Testis (tissue), 3 donors: ENCODE data around the gene ANKH. TPM values are rescaled to one million over a fixed set of nuclear protein-coding genes. Genes with fewer than 3 reads are reported as not detected.

Source experiments
- DNase-seq: peaks from one replicate; pipeline ENCODE4 v3.0.0-alpha.2; 2019
- H3K27ac ChIP-seq, 2 donors: fragments of 200-600 bp; sonication (generic); one replicate each; pipeline ENCODE4 v1.5.1; 2019
- H3K27me3 ChIP-seq: fragments of 200-600 bp; sonication (generic); one replicate; pipeline ENCODE4 v1.5.1; 2019
- H3K36me3 ChIP-seq: fragments of 200-600 bp; sonication (generic); one replicate; pipeline ENCODE4 v1.5.1; 2017; ENCODE audit warnings: low read depth; ENCODE audit errors: missing control alignments
- H3K4me1 ChIP-seq: fragments of 200-600 bp; sonication (generic); one replicate; pipeline ENCODE4 v1.5.1; 2019
- H3K4me3 ChIP-seq, 2 donors: fragments of 200-600 bp; sonication (generic); one replicate each; pipeline ENCODE4 v1.5.1; 2017 to 2019
- H3K9me3 ChIP-seq: fragments of 200-600 bp; sonication (generic); one replicate; pipeline ENCODE4 v1.5.1; 2017
- POLR2A ChIP-seq: fragments of 450-650 bp; IDR thresholded peaks from one replicate; pipeline ENCODE4 v1.6.1; 2017; ENCODE audit warnings: antibody characterized with exemption, mild to moderate bottlenecking, moderate library complexity
- WGBS, 2 donors: methylation state at CpG; one replicate each; pipeline ENCODE4 v1.1.5; 2018; 5-methylcytosine and 5-hydroxymethylcytosine counted together
- intact Hi-C: fragments of 100-400 bp; cut with DNase I; formaldehyde crosslinking; loops from one replicate; pipeline ENCODE4 v1.15.1; 2023; ENCODE audit warnings: low total_unique reads
- polyA plus RNA-seq: library from polyadenylated mRNA; stranded (reverse); fragments of 350-450 nt; fragmentation: Illumina TruSeq; extraction: RNeasy Lipid Tissue Mini Kit (QIAGEN cat#74804); gene quantifications from one replicate; pipeline ENCODE4 v1.2.3, GENCODE V29; 2014; ENCODE audit warnings: low read depth, low replicate concordance; ENCODE audit not compliant: insufficient read depth
- total RNA-seq, 2 donors: library from RNA; depleted of rRNA; stranded (reverse); fragments of >200 nt; gene quantifications; one replicate each; pipeline ENCODE4 v1.2.3, GENCODE V29; 2016
- TF ChIP-seq, protein P1 (sequence below), 3 experiments: fragments of 450-650 bp in 2 of 3; fragments of 200-600 bp in 1 of 3; sonication (generic) in 1 of 3; IDR thresholded peaks; one replicate each; pipeline ENCODE4 v1.5.1; 2016 to 2019; ENCODE audit warnings: antibody characterized with exemption in 3 of 3, mild to moderate bottlenecking in 2 of 3, moderate library complexity in 1 of 3

ANKH gene
- total and polyA plus RNA-seq, 3 donors from 2014 or later: 14.3 to 16.2 (median 15.8) TPM

GRCh38 chr5:14683906-14684455, 187.6 kb downstream of the ANKH start:
- H3K4me1 ChIP-seq: peaks cover 25% of the 10 kb centered on the region
- H3K4me3 ChIP-seq: no peak overlapping the region
- DNase-seq: no peak
- H3K9me3 ChIP-seq: no peaks in the 10 kb centered on the region
- H3K27ac ChIP-seq: peak overlapping the region; percentile 26 to 63
- no peaks in the 10 kb centered on the region for H3K36me3 ChIP-seq
- no peaks in the 10 kb centered on the region for H3K27me3 ChIP-seq
- WGBS, 2 donors: 32 to 42% methylated on average over 4 of the region's 4 CpGs
- TF ChIP-seq, protein P1, sequence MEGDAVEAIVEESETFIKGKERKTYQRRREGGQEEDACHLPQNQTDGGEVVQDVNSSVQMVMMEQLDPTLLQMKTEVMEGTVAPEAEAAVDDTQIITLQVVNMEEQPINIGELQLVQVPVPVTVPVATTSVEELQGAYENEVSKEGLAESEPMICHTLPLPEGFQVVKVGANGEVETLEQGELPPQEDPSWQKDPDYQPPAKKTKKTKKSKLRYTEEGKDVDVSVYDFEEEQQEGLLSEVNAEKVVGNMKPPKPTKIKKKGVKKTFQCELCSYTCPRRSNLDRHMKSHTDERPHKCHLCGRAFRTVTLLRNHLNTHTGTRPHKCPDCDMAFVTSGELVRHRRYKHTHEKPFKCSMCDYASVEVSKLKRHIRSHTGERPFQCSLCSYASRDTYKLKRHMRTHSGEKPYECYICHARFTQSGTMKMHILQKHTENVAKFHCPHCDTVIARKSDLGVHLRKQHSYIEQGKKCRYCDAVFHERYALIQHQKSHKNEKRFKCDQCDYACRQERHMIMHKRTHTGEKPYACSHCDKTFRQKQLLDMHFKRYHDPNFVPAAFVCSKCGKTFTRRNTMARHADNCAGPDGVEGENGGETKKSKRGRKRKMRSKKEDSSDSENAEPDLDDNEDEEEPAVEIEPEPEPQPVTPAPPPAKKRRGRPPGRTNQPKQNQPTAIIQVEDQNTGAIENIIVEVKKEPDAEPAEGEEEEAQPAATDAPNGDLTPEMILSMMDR (IDR thresholded peaks at IDR 0.05): no peak
- TF ChIP-seq POLR2A: no peak
- intact Hi-C loops: no loop called here

- peak; percentile 36 for DNase-seq
- no peaks in the 10 kb centered on the region for H3K27me3 ChIP-seq
- no peaks in the 10 kb centered on the region for H3K9me3 ChIP-seq
- intact Hi-C loops: no loop called here
- H3K36me3 ChIP-seq: no peaks in the 10 kb centered on the region
- TF ChIP-seq POLR2A: no peak
- TF ChIP-seq, protein P1 (IDR thresholded peaks at IDR 0.05): no peak
- WGBS, 2 donors: 37 to 38% methylated on average over 10 of the region's 10 CpGs
- H3K4me3 ChIP-seq: no peak overlapping the region
- peak overlapping the region in 1 of 2 donors; percentile 33 for H3K27ac ChIP-seq
- H3K4me1 ChIP-seq: peaks cover 22% of the 10 kb centered on the region
Observed at GRCh38 chr5:14681236-14681752, 190.3 kb downstream of the ANKH start.

GRCh38 chr5:14679595-14679994, 192.0 kb downstream of the ANKH start:
- H3K27ac ChIP-seq: no peak overlapping the region
- H3K4me3 ChIP-seq: no peak overlapping the region
- H3K9me3 ChIP-seq: no peaks in the 10 kb centered on the region
- no peaks in the 10 kb centered on the region for H3K36me3 ChIP-seq
- 49 to 80% methylated on average over 1 of the region's 1 CpG for WGBS, 2 donors
- intact Hi-C loops: no loop called here
- DNase-seq: no peak
- TF ChIP-seq POLR2A: no peak
- TF ChIP-seq, protein P1 (IDR thresholded peaks at IDR 0.05): no peak
- peaks cover 8% of the 10 kb centered on the region for H3K4me1 ChIP-seq
- no peaks in the 10 kb centered on the region for H3K27me3 ChIP-seq

- H3K27me3 ChIP-seq: no peaks in the 10 kb centered on the region
- no peak overlapping the region for H3K4me3 ChIP-seq
- no peak overlapping the region for H3K27ac ChIP-seq
- DNase-seq: no peak
- 82 to 85% methylated on average over 5 of the region's 5 CpGs for WGBS, 2 donors
- intact Hi-C loops: no loop called here
- H3K4me1 ChIP-seq: peaks cover under 1% of the 10 kb centered on the region
- no peaks in the 10 kb centered on the region for H3K9me3 ChIP-seq
- H3K36me3 ChIP-seq: no peaks in the 10 kb centered on the region
- TF ChIP-seq POLR2A: no peak
- TF ChIP-seq, protein P1 (IDR thresholded peaks at IDR 0.05): no peak
Observed at GRCh38 chr5:14678773-14679334, 192.7 kb downstream of the ANKH start.

- Histone ChIP-seq H3K27ac (no peak overlapping the region), H3K4me3 (no peak overlapping the region), H3K9me3 (no peaks in the 10 kb centered on the region), H3K4me1 (no peaks in the 10 kb centered on the region), H3K27me3 (no peaks in the 10 kb centered on the region), H3K36me3 (no peaks in the 10 kb centered on the region)
- 89 to 99% methylated on average over 1 to 3 of the region's 3 CpGs for WGBS, 2 donors
- TF ChIP-seq, protein P1 (IDR thresholded peaks at IDR 0.05): no peak
- TF ChIP-seq POLR2A: no peak
- DNase-seq: no peak
- intact Hi-C loops: no loop called here
Observed at GRCh38 chr5:14676320-14676719, 195.3 kb downstream of the ANKH start.
